ENCODE measurements around the gene BNIP3.

Gene BNIP3

GRCh38 chr10:131978851-131979250, 2.9 kb downstream of the BNIP3 start:
- H3K27ac Mint-ChIP-seq: peak overlapping the region in 2 of 3 experiments; percentile 1 to 65
- peaks cover 55% of the 10 kb centered on the region for H3K4me1 Mint-ChIP-seq
- H3K27me3 Mint-ChIP-seq (ENCODE audit: low read depth): no peaks in the 10 kb centered on the region
- H3K9me3 Mint-ChIP-seq: peaks cover 6% of the 10 kb centered on the region
- peak overlapping the region; percentile 87 to 90 (median 87) for H3K4me3 Mint-ChIP-seq
- H3K36me3 Mint-ChIP-seq (ENCODE audit: low read depth): peaks cover 35% of the 10 kb centered on the region
- no peak for TF ChIP-seq CTCF (IDR thresholded peaks at IDR 0.05; ENCODE audit: unreplicated experiment in 3 of 3)

GRCh38 chr10:131978366-131978765, 3.4 kb downstream of the BNIP3 start:
- Mint-ChIP-seq H3K36me3 (ENCODE audit: low read depth) (peaks cover 37% of the 10 kb centered on the region), H3K4me1 (peaks cover 60% of the 10 kb centered on the region), H3K27ac (peak overlapping the region; percentile 6 to 83 (median 79)), H3K27me3 (ENCODE audit: low read depth) (no peaks in the 10 kb centered on the region), H3K9me3 (peaks cover 4% of the 10 kb centered on the region), H3K4me3 (peak overlapping the region; percentile 45 to 87 (median 74))
- TF ChIP-seq CTCF (IDR thresholded peaks at IDR 0.05; ENCODE audit: unreplicated experiment in 3 of 3): no peak

GRCh38 chr10:131977323-131978096, 4.2 kb downstream of the BNIP3 start:
- Mint-ChIP-seq H3K27ac (peak overlapping the region; percentile 6 to 83 (median 79)), H3K9me3 (no peaks in the 10 kb centered on the region), H3K27me3 (ENCODE audit: low read depth) (no peaks in the 10 kb centered on the region), H3K4me1 (peaks cover 68% of the 10 kb centered on the region), H3K4me3 (peak overlapping the region; percentile 45 to 87 (median 74)), H3K36me3 (ENCODE audit: low read depth) (peaks cover 43% of the 10 kb centered on the region)
- TF ChIP-seq CTCF (IDR thresholded peaks at IDR 0.05; ENCODE audit: unreplicated experiment in 3 of 3): no peak

GRCh38 chr10:131975796-131976195, 5.9 kb downstream of the BNIP3 start:
- Mint-ChIP-seq H3K9me3 (no peaks in the 10 kb centered on the region), H3K36me3 (ENCODE audit: low read depth) (peaks cover 57% of the 10 kb centered on the region), H3K27me3 (ENCODE audit: low read depth) (no peaks in the 10 kb centered on the region), H3K27ac (peak overlapping the region in 2 of 3 experiments; percentile 10 to 44), H3K4me1 (peaks cover 66% of the 10 kb centered on the region), H3K4me3 (peak overlapping the region in 2 of 3 experiments; percentile 19 to 45)
- TF ChIP-seq CTCF (IDR thresholded peaks at IDR 0.05; ENCODE audit: unreplicated experiment in 3 of 3): no peak

- TF ChIP-seq CTCF (IDR thresholded peaks at IDR 0.05; ENCODE audit: unreplicated experiment in 3 of 3): no peak
- Mint-ChIP-seq H3K4me3 (peak overlapping the region in 1 of 3 experiments; percentile 8), H3K9me3 (no peaks in the 10 kb centered on the region), H3K4me1 (peaks cover 63% of the 10 kb centered on the region), H3K27me3 (ENCODE audit: low read depth) (no peaks in the 10 kb centered on the region), H3K27ac (peak overlapping the region in 1 of 3 experiments; percentile 10), H3K36me3 (ENCODE audit: low read depth) (peaks cover 65% of the 10 kb centered on the region)
Measured at GRCh38 chr10:131975003-131975402, 6.7 kb downstream of the BNIP3 start.
